Measurements from ENCODE around the gene COL18A1. TPM values are rescaled to one million over a fixed set of nuclear protein-coding genes. Genes with fewer than 3 reads are reported as not detected.

Gene COL18A1
- total RNA-seq, 1 experiment from 2014 or later: 170 TPM

DNA sequence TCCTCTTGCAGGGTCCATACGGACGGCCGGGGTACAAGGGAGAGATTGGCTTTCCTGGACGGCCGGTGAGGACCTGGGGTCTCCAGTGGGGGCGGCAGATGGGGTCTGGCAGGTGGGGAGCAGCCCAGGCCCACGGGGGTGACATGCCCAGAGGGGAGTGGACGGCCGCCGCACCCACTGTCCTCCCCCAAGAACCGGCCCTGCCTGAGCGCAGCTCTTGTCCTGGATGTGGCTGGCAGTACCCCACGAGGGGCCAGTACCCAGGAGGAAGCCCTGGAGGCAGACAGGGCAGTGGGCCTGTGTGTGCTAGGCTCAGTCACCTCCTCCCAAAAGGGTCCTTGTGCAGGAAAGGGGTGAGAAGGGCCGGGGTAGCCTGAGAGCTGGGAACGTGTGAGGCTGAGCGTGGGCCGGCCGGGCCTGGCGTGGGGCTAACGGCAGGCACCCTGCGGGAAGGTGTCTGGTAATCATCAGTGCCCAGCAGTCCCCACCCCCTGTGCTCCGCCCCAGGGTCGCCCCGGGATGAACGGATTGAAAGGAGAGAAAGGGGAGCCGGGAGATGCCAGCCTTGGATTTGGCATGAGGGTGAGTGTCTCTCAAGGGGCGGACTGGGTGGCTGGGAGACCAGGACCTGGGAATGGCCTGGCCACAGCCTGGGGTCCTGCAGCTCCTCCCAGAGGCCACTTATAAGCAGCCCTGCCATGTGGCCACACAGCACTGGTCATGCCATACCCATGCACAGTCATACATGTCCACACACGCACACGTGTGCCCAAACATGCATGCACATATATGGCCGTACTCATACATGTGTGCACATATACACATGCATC is 90.1 kb downstream of the COL18A1 start:
- Histone ChIP-seq H3K4me1 (no peaks in the 10 kb centered on the region), H3K4me3 (ENCODE audit: low read depth, low read length) (no peak overlapping the region), H3K27me3 (replicated peaks; ENCODE audit: control insufficient read depth, insufficient read depth, low read length) (no peaks in the 10 kb centered on the region), H3K9me3 (no peaks in the 10 kb centered on the region), H3K36me3 (ENCODE audit: control insufficient read depth, insufficient read depth, low read length) (peaks cover 6% of the 10 kb centered on the region)
- ChIA-PET CTCF (no interaction called here), POLR2A (no interaction called here)
- BruUV-seq (replicated peaks): no TSS peak
- intact Hi-C loops (cut with micrococcal nuclease; ENCODE audit: unreplicated experiment): no loop called here
- H3K27ac Mint-ChIP-seq (ENCODE audit: unreplicated experiment): no peak overlapping the region
- TF ChIP-seq, protein P1, sequence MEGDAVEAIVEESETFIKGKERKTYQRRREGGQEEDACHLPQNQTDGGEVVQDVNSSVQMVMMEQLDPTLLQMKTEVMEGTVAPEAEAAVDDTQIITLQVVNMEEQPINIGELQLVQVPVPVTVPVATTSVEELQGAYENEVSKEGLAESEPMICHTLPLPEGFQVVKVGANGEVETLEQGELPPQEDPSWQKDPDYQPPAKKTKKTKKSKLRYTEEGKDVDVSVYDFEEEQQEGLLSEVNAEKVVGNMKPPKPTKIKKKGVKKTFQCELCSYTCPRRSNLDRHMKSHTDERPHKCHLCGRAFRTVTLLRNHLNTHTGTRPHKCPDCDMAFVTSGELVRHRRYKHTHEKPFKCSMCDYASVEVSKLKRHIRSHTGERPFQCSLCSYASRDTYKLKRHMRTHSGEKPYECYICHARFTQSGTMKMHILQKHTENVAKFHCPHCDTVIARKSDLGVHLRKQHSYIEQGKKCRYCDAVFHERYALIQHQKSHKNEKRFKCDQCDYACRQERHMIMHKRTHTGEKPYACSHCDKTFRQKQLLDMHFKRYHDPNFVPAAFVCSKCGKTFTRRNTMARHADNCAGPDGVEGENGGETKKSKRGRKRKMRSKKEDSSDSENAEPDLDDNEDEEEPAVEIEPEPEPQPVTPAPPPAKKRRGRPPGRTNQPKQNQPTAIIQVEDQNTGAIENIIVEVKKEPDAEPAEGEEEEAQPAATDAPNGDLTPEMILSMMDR (IDR thresholded peaks at IDR 0.05; ENCODE audit: insufficient read depth in 1 of 2, low read depth in 1 of 2, low read length in 1 of 2, severe bottlenecking in 1 of 2, unreplicated experiment in 1 of 2): no peak
- H3K9me3 Mint-ChIP-seq (ENCODE audit: unreplicated experiment): peaks cover 12% of the 10 kb centered on the region
- peaks cover 68% of the 10 kb centered on the region for H3K36me3 Mint-ChIP-seq (ENCODE audit: insufficient read depth, unreplicated experiment)
- no peak overlapping the region for H3K4me3 Mint-ChIP-seq (ENCODE audit: unreplicated experiment)
- H3K27me3 Mint-ChIP-seq (ENCODE audit: insufficient read depth, unreplicated experiment): no peaks in the 10 kb centered on the region
- peaks cover 6% of the 10 kb centered on the region for H3K4me1 Mint-ChIP-seq (ENCODE audit: low read depth, unreplicated experiment)
- DNase-seq: no peak

DNA sequence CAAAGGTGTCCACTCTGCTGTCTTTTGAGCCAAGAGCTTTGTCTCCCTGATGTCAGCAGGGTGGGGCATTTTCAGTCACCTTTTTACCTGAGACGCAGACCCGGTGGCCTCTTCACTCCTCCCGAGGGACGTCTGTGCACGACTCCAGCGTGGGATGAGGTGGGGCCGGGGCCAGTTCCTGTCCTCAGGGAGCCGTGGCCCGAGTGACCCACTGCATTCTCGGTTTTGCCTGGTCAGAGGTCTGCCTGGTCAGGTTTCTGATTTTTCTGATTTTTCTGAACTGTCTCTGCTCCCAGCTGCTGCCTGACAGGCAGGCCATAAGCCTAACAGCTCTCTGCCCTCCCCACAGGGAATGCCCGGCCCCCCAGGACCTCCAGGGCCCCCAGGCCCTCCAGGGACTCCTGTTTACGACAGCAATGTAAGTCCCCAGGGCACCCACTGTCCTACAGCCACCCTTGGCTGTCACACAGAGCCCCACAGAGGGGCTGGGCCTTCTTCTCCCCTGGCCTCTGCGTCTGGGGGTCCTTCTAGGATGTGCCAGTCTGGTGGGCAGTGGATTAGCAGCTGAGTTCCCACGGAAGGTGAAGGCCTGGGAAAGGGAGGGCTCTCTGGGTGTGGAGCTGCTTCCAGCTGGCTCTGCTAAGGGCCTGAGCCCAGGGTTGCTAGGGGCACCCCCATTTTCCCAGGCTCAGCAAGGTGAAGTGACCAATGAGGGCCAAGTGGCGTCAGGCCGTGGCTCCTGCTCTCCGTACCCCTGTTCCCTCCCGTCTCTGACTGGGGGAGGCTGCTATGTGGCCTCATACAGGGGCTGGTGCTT is 91.4 kb downstream of the COL18A1 start:
- ChIA-PET POLR2A (no interaction called here), CTCF (no interaction called here)
- no TSS peak for BruUV-seq (replicated peaks)
- Mint-ChIP-seq H3K36me3 (ENCODE audit: insufficient read depth, unreplicated experiment) (peaks cover 76% of the 10 kb centered on the region), H3K4me3 (ENCODE audit: unreplicated experiment) (no peak overlapping the region), H3K27me3 (ENCODE audit: insufficient read depth, unreplicated experiment) (no peaks in the 10 kb centered on the region), H3K27ac (ENCODE audit: unreplicated experiment) (no peak overlapping the region), H3K9me3 (ENCODE audit: unreplicated experiment) (peaks cover 13% of the 10 kb centered on the region), H3K4me1 (ENCODE audit: low read depth, unreplicated experiment) (peaks cover 6% of the 10 kb centered on the region)
- Histone ChIP-seq H3K4me3 (ENCODE audit: low read depth, low read length) (no peak overlapping the region), H3K9me3 (no peaks in the 10 kb centered on the region), H3K27me3 (replicated peaks; ENCODE audit: control insufficient read depth, insufficient read depth, low read length) (no peaks in the 10 kb centered on the region), H3K4me1 (no peaks in the 10 kb centered on the region), H3K36me3 (ENCODE audit: control insufficient read depth, insufficient read depth, low read length) (peaks cover 6% of the 10 kb centered on the region)
- TF ChIP-seq, protein P1 (IDR thresholded peaks at IDR 0.05; ENCODE audit: insufficient read depth in 1 of 2, low read depth in 1 of 2, low read length in 1 of 2, severe bottlenecking in 1 of 2, unreplicated experiment in 1 of 2): no peak
- intact Hi-C loops (cut with micrococcal nuclease; ENCODE audit: unreplicated experiment): no loop called here
- no peak for DNase-seq

DNA sequence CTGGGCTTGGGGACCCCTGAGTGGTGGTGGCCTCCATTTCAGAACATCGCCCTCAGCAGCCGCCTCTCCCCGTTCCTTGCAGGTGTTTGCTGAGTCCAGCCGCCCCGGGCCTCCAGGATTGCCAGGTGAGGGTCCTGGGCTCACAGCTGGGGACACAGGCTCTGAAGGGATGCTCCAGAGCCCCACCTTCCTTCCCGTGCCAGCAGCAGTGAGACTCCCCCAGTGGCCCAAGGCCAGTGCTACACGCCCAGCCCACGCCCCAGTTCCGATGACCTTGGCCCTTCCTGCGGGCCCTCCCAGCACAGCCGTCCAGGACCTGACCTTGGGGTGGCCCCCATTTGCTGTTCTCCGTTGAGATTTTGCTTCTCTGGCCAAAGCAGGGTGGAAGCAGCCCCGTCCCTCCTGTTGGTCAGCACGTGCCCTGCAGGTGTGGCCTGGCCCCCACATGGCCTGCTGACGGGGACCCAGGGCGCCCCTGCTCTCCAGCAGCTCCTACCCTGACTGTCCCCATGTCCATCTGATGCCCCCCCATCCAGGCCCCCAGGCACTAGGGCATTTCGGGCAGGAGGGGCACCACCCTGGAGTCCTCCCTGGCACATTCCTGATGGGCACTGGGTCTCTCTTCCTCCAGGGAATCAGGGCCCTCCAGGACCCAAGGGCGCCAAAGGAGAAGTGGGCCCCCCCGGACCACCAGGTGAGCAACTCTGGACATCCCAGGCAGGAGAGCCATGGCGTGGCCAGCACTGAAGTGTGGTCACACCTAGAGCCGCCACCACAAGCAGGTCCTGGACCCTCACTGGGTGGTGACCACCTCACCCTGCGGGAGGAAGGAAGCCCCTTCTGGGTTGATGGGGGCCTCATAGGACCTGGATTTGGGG is 92.2 kb downstream of the COL18A1 start:
- no peak overlapping the region for H3K27ac Mint-ChIP-seq (ENCODE audit: unreplicated experiment)
- H3K4me1 Mint-ChIP-seq (ENCODE audit: low read depth, unreplicated experiment): peaks cover 6% of the 10 kb centered on the region
- intact Hi-C loops (cut with micrococcal nuclease; ENCODE audit: unreplicated experiment): no loop called here
- ChIA-PET POLR2A (no interaction called here), CTCF (no interaction called here)
- DNase-seq: no peak
- H3K4me3 Mint-ChIP-seq (ENCODE audit: unreplicated experiment): no peak overlapping the region
- Histone ChIP-seq H3K4me1 (no peaks in the 10 kb centered on the region), H3K9me3 (no peaks in the 10 kb centered on the region), H3K27me3 (replicated peaks; ENCODE audit: control insufficient read depth, insufficient read depth, low read length) (no peaks in the 10 kb centered on the region), H3K36me3 (ENCODE audit: control insufficient read depth, insufficient read depth, low read length) (peaks cover 6% of the 10 kb centered on the region), H3K4me3 (ENCODE audit: low read depth, low read length) (no peak overlapping the region)
- BruUV-seq (replicated peaks): no TSS peak
- H3K36me3 Mint-ChIP-seq (ENCODE audit: insufficient read depth, unreplicated experiment): peaks cover 72% of the 10 kb centered on the region
- H3K9me3 Mint-ChIP-seq (ENCODE audit: unreplicated experiment): peaks cover 13% of the 10 kb centered on the region
- no peaks in the 10 kb centered on the region for H3K27me3 Mint-ChIP-seq (ENCODE audit: insufficient read depth, unreplicated experiment)
- TF ChIP-seq, protein P1 (IDR thresholded peaks at IDR 0.05; ENCODE audit: insufficient read depth in 1 of 2, low read depth in 1 of 2, low read length in 1 of 2, severe bottlenecking in 1 of 2, unreplicated experiment in 1 of 2): no peak

Data from Caco-2 (cell line).